ENCODE data around the gene AFG1L.
A peak's percentile ranks its signal among the peaks of the same experiment; 100 is the strongest.

AFG1L gene

GRCh38 chr6:108556866-108557493 lies 262.1 kb downstream of the AFG1L start:
- Histone ChIP-seq H4K20me1 (ENCODE audit: insufficient read depth, low read length, poor library complexity, severe bottlenecking) (peaks cover 8% of the 10 kb centered on the region), H2AFZ (ENCODE audit: low read length) (peak overlapping the region; percentile 90), H3K4me2 (ENCODE audit: low read depth, low read length, poor library complexity, severe bottlenecking) (peak overlapping the region; percentile 95), H3K9me3 (ENCODE audit: insufficient read depth, low read depth, low read length) (no peaks in the 10 kb centered on the region), H3K9me2 (replicated peaks; ENCODE audit: low read depth, low read length) (no peaks in the 10 kb centered on the region), H3K9ac (ENCODE audit: low read depth, low read length, poor library complexity, severe bottlenecking) (peak overlapping the region; percentile 82), H3K79me2 (ENCODE audit: insufficient read depth, low read length) (peaks cover 23% of the 10 kb centered on the region), H3K27me3 (ENCODE audit: insufficient read depth, low read length, poor library complexity, severe bottlenecking) (no peaks in the 10 kb centered on the region), H3F3A (ENCODE audit: low read depth) (no peaks in the 10 kb centered on the region), H3K36me3 (ENCODE audit: insufficient read depth, low read length) (no peaks in the 10 kb centered on the region), H3K4me3 (ENCODE audit: low read length, poor library complexity, severe bottlenecking) (peak overlapping the region; percentile 95), H3K4me1 (ENCODE audit: insufficient read depth, low read length, poor library complexity, severe bottlenecking) (peaks cover 24% of the 10 kb centered on the region)
- TF ChIP-seq EZH2phosphoT487 (IDR thresholded peaks at IDR 0.05; ENCODE audit: borderline replicate concordance) (no peak), CTCF (conservative IDR thresholded peaks at IDR 0.05; ENCODE audit: low read length) (no peak)

GRCh38 chr6:108557494-108558371 lies 262.9 kb downstream of the AFG1L start:
- Histone ChIP-seq H3K4me3 (ENCODE audit: low read length, poor library complexity, severe bottlenecking) (peak overlapping the region; percentile 95), H2AFZ (ENCODE audit: low read length) (peak overlapping the region; percentile 93), H3K36me3 (ENCODE audit: insufficient read depth, low read length) (no peaks in the 10 kb centered on the region), H3K4me2 (ENCODE audit: low read depth, low read length, poor library complexity, severe bottlenecking) (peak overlapping the region; percentile 95), H3K9me2 (replicated peaks; ENCODE audit: low read depth, low read length) (no peaks in the 10 kb centered on the region), H3K9me3 (ENCODE audit: insufficient read depth, low read depth, low read length) (no peaks in the 10 kb centered on the region), H3K27me3 (ENCODE audit: insufficient read depth, low read length, poor library complexity, severe bottlenecking) (no peaks in the 10 kb centered on the region), H3K9ac (ENCODE audit: low read depth, low read length, poor library complexity, severe bottlenecking) (peak overlapping the region; percentile 82), H3K79me2 (ENCODE audit: insufficient read depth, low read length) (peaks cover 31% of the 10 kb centered on the region), H4K20me1 (ENCODE audit: insufficient read depth, low read length, poor library complexity, severe bottlenecking) (peaks cover 15% of the 10 kb centered on the region), H3F3A (ENCODE audit: low read depth) (no peaks in the 10 kb centered on the region; the same call in 1 of the 2 replicates), H3K4me1 (ENCODE audit: insufficient read depth, low read length, poor library complexity, severe bottlenecking) (peaks cover 31% of the 10 kb centered on the region)
- no peak for TF ChIP-seq EZH2phosphoT487 (IDR thresholded peaks at IDR 0.05; ENCODE audit: borderline replicate concordance)
- no peak for TF ChIP-seq CTCF (conservative IDR thresholded peaks at IDR 0.05; ENCODE audit: low read length)

GRCh38 chr6:108558372-108559096 lies 263.7 kb downstream of the AFG1L start:
- TF ChIP-seq EZH2phosphoT487 (IDR thresholded peaks at IDR 0.05; ENCODE audit: borderline replicate concordance) (no peak), CTCF (conservative IDR thresholded peaks at IDR 0.05; ENCODE audit: low read length) (no peak)
- no peaks in the 10 kb centered on the region for H3K9me2 ChIP-seq (replicated peaks; ENCODE audit: low read depth, low read length)
- peak overlapping the region; percentile 84 for H3K4me2 ChIP-seq (ENCODE audit: low read depth, low read length, poor library complexity, severe bottlenecking)
- H3K79me2 ChIP-seq (ENCODE audit: insufficient read depth, low read length) = peaks cover 38% of the 10 kb centered on the region
- no peaks in the 10 kb centered on the region; the same call in 1 of the 2 replicates for H3F3A ChIP-seq (ENCODE audit: low read depth)
- H3K36me3 ChIP-seq (ENCODE audit: insufficient read depth, low read length) = no peaks in the 10 kb centered on the region
- H3K4me1 ChIP-seq (ENCODE audit: insufficient read depth, low read length, poor library complexity, severe bottlenecking) = peaks cover 38% of the 10 kb centered on the region
- no peaks in the 10 kb centered on the region for H3K27me3 ChIP-seq (ENCODE audit: insufficient read depth, low read length, poor library complexity, severe bottlenecking)
- peak overlapping the region; percentile 87 for H3K9ac ChIP-seq (ENCODE audit: low read depth, low read length, poor library complexity, severe bottlenecking)
- peak overlapping the region; percentile 95 for H3K4me3 ChIP-seq (ENCODE audit: low read length, poor library complexity, severe bottlenecking)
- no peaks in the 10 kb centered on the region for H3K9me3 ChIP-seq (ENCODE audit: insufficient read depth, low read depth, low read length)
- H2AFZ ChIP-seq (ENCODE audit: low read length) = peak overlapping the region; percentile 93
- H4K20me1 ChIP-seq (ENCODE audit: insufficient read depth, low read length, poor library complexity, severe bottlenecking) = peaks cover 23% of the 10 kb centered on the region

All from Loucy (cell line).